ENCODE measurements around the gene GPATCH2L.

DNA sequence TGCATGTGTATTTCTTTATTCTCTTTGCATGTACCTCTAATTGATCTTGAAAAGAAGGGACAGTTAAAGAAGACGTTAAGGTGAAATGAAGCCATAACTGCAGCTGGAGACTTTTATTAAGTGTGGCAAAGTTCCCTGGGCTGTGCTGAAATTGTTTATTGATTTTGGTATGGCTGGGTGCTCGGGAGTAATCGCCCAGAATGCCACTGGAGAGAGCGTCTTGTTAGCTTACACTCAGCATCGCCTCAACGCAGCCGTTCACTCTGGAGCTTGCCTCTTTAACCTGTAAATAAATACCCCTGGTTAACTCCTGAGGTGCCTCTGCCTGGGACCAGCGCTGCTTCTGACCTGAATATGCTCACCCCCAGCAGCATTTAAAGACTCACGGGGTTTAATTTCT, 98.6 kb downstream of the GPATCH2L start:
- TF ChIP-seq POLR2A (IDR thresholded peaks at IDR 0.05; ENCODE audit: low read depth, low read length) (no peak), POLR2AphosphoS5 (IDR thresholded peaks at IDR 0.05; ENCODE audit: low read depth, low read length) (no peak), TAF1 (IDR thresholded peaks at IDR 0.05; ENCODE audit: low read depth, low read length) (no peak), PAX5 (IDR thresholded peaks at IDR 0.05; ENCODE audit: insufficient read depth, low read length, severe bottlenecking) (no peak)

Measured in GM12891 (cell line).